Omental fat pad (tissue), 4 donors: ENCODE data around the gene ZNF407. TPM values are rescaled to one million over a fixed set of nuclear protein-coding genes. Genes with fewer than 3 reads are reported as not detected.

Experiments used
- ATAC-seq: fragments of 150-250 bp; one replicate; pipeline ENCODE4 v1.9.1; 2016; ENCODE audit warnings: mild to moderate bottlenecking, moderate library complexity; ENCODE audit not compliant: low FRiP score
- DNase-seq: peaks from one replicate; pipeline ENCODE4 v3.0.0-alpha.2; 2019; ENCODE audit warnings: low spot score
- total RNA-seq, 4 donors: library from RNA; depleted of rRNA; stranded (reverse); fragments of >200 nt; gene quantifications; one replicate each; pipeline ENCODE4 v1.1.0, GENCODE V29; 2016
- TF ChIP-seq, protein P1 (sequence below), 3 donors: fragments of 450-650 bp; IDR thresholded peaks; one replicate each; pipeline ENCODE4 v1.5.1; 2016 to 2017; ENCODE audit warnings: antibody characterized with exemption in 3 of 3, mild to moderate bottlenecking in 3 of 3, moderate library complexity in 2 of 3

ZNF407 gene
- total RNA-seq, 4 donors from 2014 or later, result 13.4 to 26.7 (median 19.7) TPM

DNA sequence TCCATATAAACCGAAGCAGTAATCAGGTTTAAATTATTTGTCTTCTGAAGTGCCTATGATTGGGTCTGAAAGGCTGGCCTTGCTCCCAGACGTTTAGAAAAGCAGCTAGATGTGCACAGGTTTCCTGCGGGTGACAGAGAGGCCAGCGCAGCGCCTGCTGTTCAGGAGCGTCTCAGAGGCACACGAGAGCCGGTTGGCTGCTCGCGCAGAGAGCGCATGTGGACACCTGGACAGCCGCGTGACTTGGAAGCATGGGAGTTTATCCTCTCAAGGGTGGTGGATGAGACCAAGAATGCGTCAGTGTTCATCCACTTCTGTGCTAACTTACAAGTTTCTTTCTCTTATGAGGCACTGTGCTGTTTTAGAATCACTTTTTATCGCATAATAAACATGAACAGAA lies 307.6 kb downstream of the ZNF407 start:
- DNase-seq (no peak), ATAC-seq (no peak)
- TF ChIP-seq, protein P1, sequence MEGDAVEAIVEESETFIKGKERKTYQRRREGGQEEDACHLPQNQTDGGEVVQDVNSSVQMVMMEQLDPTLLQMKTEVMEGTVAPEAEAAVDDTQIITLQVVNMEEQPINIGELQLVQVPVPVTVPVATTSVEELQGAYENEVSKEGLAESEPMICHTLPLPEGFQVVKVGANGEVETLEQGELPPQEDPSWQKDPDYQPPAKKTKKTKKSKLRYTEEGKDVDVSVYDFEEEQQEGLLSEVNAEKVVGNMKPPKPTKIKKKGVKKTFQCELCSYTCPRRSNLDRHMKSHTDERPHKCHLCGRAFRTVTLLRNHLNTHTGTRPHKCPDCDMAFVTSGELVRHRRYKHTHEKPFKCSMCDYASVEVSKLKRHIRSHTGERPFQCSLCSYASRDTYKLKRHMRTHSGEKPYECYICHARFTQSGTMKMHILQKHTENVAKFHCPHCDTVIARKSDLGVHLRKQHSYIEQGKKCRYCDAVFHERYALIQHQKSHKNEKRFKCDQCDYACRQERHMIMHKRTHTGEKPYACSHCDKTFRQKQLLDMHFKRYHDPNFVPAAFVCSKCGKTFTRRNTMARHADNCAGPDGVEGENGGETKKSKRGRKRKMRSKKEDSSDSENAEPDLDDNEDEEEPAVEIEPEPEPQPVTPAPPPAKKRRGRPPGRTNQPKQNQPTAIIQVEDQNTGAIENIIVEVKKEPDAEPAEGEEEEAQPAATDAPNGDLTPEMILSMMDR (IDR thresholded peaks at IDR 0.05), result no peak

DNA sequence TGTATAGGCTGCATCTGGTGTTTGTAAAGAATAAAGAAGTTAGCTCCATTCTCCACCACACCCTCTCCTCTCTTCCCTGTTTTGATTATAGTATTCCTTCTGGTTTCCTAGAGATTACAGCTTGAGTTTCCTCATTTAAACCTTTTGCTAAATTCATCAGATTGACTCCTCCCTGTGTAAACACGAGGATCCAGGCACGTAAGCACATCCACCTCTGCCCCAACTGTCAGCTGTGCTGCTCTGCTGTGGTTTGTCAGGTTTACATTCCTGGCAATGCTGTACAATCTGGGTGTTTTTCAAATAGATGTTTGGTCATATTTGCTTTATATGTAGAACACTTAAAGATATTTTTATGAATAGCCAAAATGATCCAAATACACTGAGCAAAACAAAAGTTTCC lies 308.5 kb downstream of the ZNF407 start:
- TF ChIP-seq, protein P1 (IDR thresholded peaks at IDR 0.05), result no peak
- ATAC-seq (no peak), DNase-seq (no peak)

DNA sequence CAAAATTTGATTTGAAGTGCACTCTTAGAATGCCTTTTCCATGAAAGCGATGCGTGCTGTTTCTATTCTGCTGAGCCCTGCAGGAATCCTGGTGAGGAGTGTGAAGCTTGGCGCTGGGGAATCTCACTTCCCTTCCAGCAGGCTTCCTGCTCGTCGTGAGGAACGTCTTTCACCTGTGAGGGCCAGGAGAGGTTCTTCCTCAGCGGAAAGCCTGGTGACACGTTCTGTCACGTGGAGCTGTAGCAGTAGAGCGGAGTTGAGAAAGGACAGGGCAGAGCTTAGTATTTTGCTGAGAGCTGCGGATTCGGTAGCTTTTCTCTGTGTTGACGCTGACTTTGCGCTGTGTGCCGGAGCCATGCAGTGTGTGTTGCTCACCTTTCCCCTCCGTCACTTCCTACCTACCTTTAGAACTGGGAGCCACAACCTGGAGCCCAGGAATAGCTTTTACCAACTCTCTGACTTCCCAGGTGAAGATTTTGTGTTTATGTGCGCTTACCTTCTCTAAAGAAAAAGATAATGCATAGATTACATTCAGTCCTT lies 316.5 kb downstream of the ZNF407 start:
- ATAC-seq, result no peak
- DNase-seq, result no peak
- TF ChIP-seq, protein P1 (IDR thresholded peaks at IDR 0.05), result no peak

DNA sequence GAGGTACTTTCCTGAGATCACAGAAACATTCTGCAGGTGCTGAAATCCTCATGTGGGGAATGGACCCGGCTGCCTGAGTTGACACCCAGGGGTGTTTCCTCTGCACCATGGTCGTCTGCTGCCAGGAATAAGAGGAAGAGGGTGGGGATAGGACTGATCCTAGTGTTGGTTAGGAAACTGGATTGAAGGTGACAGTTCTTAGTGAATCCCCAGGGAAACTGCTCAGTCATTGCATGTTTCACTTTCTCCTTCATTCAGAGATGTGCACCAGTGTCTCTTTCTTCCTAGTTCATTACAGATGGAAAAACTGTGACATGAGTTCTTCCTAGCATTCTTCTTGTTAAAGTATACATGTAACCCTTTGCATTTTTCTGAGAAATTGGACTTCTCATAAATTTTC lies 317.0 kb downstream of the ZNF407 start:
- TF ChIP-seq, protein P1 (IDR thresholded peaks at IDR 0.05), result no peak
- ATAC-seq (no peak), DNase-seq (no peak)

DNA sequence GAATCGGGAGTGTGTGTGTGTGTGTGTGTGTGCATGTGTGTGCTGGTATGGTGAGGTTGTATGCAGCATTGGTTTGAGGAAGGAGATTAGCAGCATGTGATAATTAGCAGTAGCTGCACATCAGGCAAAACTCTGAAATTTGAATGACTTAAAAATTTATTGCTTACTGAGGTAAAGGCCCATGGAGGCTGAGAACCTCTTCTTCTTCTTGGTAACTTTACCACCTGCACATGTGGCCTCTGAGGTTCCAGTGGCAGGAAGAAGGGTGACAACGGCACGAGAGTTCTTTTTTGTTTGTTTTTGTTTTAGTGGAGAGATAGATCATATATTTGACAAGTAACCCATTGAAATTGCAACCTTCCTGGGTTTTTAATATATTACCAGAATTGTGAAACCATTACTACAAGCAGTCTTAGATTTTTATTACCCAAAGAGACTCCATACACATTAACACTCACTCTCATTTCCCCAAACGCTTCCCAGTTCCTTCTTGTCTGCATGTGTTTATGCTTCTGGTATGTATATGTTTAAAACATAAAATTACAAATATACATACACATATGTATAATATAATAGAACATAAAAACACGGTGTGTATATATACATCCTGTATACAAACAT lies 319.2 kb downstream of the ZNF407 start:
- TF ChIP-seq, protein P1 (IDR thresholded peaks at IDR 0.05), result no peak
- ATAC-seq, result no peak
- no peak for DNase-seq

DNA sequence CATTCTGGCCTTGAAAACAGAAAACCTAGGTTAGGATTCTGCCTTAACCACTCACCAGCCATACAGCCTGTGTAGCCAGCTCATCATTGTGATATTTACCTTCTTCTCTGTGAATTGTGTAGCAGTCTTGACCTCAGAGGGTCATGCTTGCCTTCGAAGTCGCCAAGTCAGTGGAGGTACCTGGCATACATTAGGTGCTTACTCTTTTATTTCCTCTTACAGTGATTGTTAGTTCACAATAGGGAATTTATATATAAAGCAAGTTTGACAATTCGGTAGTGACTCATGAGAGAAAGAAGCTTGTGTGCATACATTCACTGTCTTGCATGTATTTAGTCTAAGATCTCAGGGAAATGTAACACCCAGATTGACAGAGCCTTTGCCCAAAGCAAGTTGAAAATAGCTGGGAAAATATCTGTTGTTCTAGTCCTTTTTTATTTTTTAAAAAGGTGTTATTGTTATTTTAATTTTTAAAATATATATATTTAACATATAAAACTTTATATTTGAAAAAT lies 320.7 kb downstream of the ZNF407 start:
- DNase-seq (no peak), ATAC-seq (no peak)
- TF ChIP-seq, protein P1 (IDR thresholded peaks at IDR 0.05), result no peak
